Activated CD4-positive, alpha-beta T cell treated with anti-CD3 and anti-CD28 coated beads for 4 hours (primary cell): ENCODE data around the gene SLC1A2.

Experiments
- DNase-seq, 2 donors: peaks; one replicate each; pipeline ENCODE4 v3.0.0-alpha.2; 2020

The SLC1A2 gene

GRCh38 chr11:35214792-35215193 lies 204.6 kb downstream of the SLC1A2 start:
- DNase-seq = peak; percentile 41 to 56

- DNase-seq = no peak
These were observed 205.1 kb downstream of the SLC1A2 start for GRCh38 chr11:35214226-35214770.

- DNase-seq = no peak
These were observed 207.4 kb downstream of the SLC1A2 start for GRCh38 chr11:35211952-35212351.

GRCh38 chr11:35210876-35211546 lies 208.3 kb downstream of the SLC1A2 start:
- DNase-seq = no peak

GRCh38 chr11:35208795-35209194 lies 210.6 kb downstream of the SLC1A2 start:
- no peak for DNase-seq

GRCh38 chr11:35207471-35208403 lies 211.6 kb downstream of the SLC1A2 start:
- DNase-seq = no peak

GRCh38 chr11:35206616-35207015 lies 212.7 kb downstream of the SLC1A2 start:
- DNase-seq = no peak

GRCh38 chr11:35204614-35205013 lies 214.7 kb downstream of the SLC1A2 start:
- DNase-seq = no peak
